ENCODE data around the gene MAS1. TPM values are rescaled to one million over a fixed set of nuclear protein-coding genes. Genes with fewer than 3 reads are reported as not detected.
A peak's percentile ranks its signal among the peaks of the same experiment; 100 is the strongest.

The MAS1 gene
- total and polyA plus RNA-seq, 2 experiments from 2014 or later: not detected

GRCh38 chr6:159908535-159908934, 17.7 kb downstream of the MAS1 start:
- in situ Hi-C loops (cut with MboI): no loop called here
- Histone ChIP-seq H3K79me2 (ENCODE audit: insufficient read depth) (no peaks in the 10 kb centered on the region), H4K20me1 (ENCODE audit: insufficient read depth) (no peaks in the 10 kb centered on the region), H3K4me2 (ENCODE audit: unreplicated experiment) (no peak overlapping the region), H3K9me2 (ENCODE audit: insufficient read depth) (no peaks in the 10 kb centered on the region), H3K9me3 (ENCODE audit: low read depth) (no peaks in the 10 kb centered on the region), H3K4me3 (no peak overlapping the region), H2AFZ (no peak overlapping the region), H3K9ac (no peak overlapping the region), H3K4me1 (ENCODE audit: insufficient read depth) (no peaks in the 10 kb centered on the region), H3K27me3 (replicated peaks; ENCODE audit: insufficient read depth) (peaks cover 22% of the 10 kb centered on the region), H3K36me3 (ENCODE audit: low read depth) (no peaks in the 10 kb centered on the region), H3K27ac (no peak overlapping the region), H3F3A (ENCODE audit: insufficient read depth) (no peaks in the 10 kb centered on the region)
- peak; percentile 17 for DNase-seq
- TF ChIP-seq EZH2phosphoT487 (IDR thresholded peaks at IDR 0.05; ENCODE audit: insufficient read depth, low read depth): no peak
- no peak for TF ChIP-seq EZH2 (IDR thresholded peaks at IDR 0.05; ENCODE audit: insufficient read depth, poor library complexity, severe bottlenecking)
- 70 to 74% methylated on average over 4 of the region's 4 CpGs for WGBS, 2 experiments (ENCODE audit: low coverage in 1 of 2, low lambda C conversion rate in 2 of 2, missing lambda C conversion rate in 2 of 2)

- no peaks in the 10 kb centered on the region for H3K9me2 ChIP-seq (ENCODE audit: insufficient read depth)
- H3K79me2 ChIP-seq (ENCODE audit: insufficient read depth): no peaks in the 10 kb centered on the region
- no peaks in the 10 kb centered on the region for H3K9me3 ChIP-seq (ENCODE audit: low read depth)
- TF ChIP-seq EZH2 (IDR thresholded peaks at IDR 0.05; ENCODE audit: insufficient read depth, poor library complexity, severe bottlenecking) (no peak), EZH2phosphoT487 (IDR thresholded peaks at IDR 0.05; ENCODE audit: insufficient read depth, low read depth) (no peak)
- peaks cover 19% of the 10 kb centered on the region for H3K27me3 ChIP-seq (replicated peaks; ENCODE audit: insufficient read depth)
- no peaks in the 10 kb centered on the region for H3K36me3 ChIP-seq (ENCODE audit: low read depth)
- no peak overlapping the region for H2AFZ ChIP-seq
- no peak overlapping the region for H3K27ac ChIP-seq
- no peaks in the 10 kb centered on the region for H3K4me1 ChIP-seq (ENCODE audit: insufficient read depth)
- H4K20me1 ChIP-seq (ENCODE audit: insufficient read depth): no peaks in the 10 kb centered on the region
- no peak overlapping the region for H3K4me3 ChIP-seq
- no peak for DNase-seq
- WGBS, 2 experiments (ENCODE audit: low coverage in 1 of 2, low lambda C conversion rate in 2 of 2, missing lambda C conversion rate in 2 of 2): 58 to 69% methylated on average over 4 of the region's 4 CpGs
- H3K4me2 ChIP-seq (ENCODE audit: unreplicated experiment): no peak overlapping the region
- no peak overlapping the region for H3K9ac ChIP-seq
- in situ Hi-C loops (cut with MboI): no loop called here
- H3F3A ChIP-seq (ENCODE audit: insufficient read depth): no peaks in the 10 kb centered on the region
These were observed 18.2 kb downstream of the MAS1 start for GRCh38 chr6:159908979-159909378.

- Histone ChIP-seq H3K9ac (no peak overlapping the region), H3K4me1 (ENCODE audit: insufficient read depth) (no peaks in the 10 kb centered on the region), H3K79me2 (ENCODE audit: insufficient read depth) (no peaks in the 10 kb centered on the region), H3K4me2 (ENCODE audit: unreplicated experiment) (no peak overlapping the region), H3K27me3 (replicated peaks; ENCODE audit: insufficient read depth) (peaks cover 21% of the 10 kb centered on the region), H3K9me3 (ENCODE audit: low read depth) (no peaks in the 10 kb centered on the region), H3K9me2 (ENCODE audit: insufficient read depth) (no peaks in the 10 kb centered on the region), H4K20me1 (ENCODE audit: insufficient read depth) (no peaks in the 10 kb centered on the region), H3K4me3 (no peak overlapping the region), H2AFZ (no peak overlapping the region), H3K36me3 (ENCODE audit: low read depth) (no peaks in the 10 kb centered on the region), H3F3A (ENCODE audit: insufficient read depth) (no peaks in the 10 kb centered on the region), H3K27ac (no peak overlapping the region)
- TF ChIP-seq EZH2phosphoT487 (IDR thresholded peaks at IDR 0.05; ENCODE audit: insufficient read depth, low read depth) (no peak), EZH2 (IDR thresholded peaks at IDR 0.05; ENCODE audit: insufficient read depth, poor library complexity, severe bottlenecking) (no peak)
- WGBS, 2 experiments (ENCODE audit: low coverage in 1 of 2, low lambda C conversion rate in 2 of 2, missing lambda C conversion rate in 2 of 2): 56 to 66% methylated on average over 5 of the region's 5 CpGs
- in situ Hi-C loops (cut with MboI): no loop called here
- no peak for DNase-seq
These were observed 19.6 kb downstream of the MAS1 start for GRCh38 chr6:159910342-159910741.

GRCh38 chr6:159913375-159913774, 22.6 kb downstream of the MAS1 start:
- Histone ChIP-seq H3K4me1 (ENCODE audit: insufficient read depth) (no peaks in the 10 kb centered on the region), H4K20me1 (ENCODE audit: insufficient read depth) (no peaks in the 10 kb centered on the region), H3K27ac (no peak overlapping the region), H3K4me2 (ENCODE audit: unreplicated experiment) (no peak overlapping the region), H3K9ac (no peak overlapping the region), H3K36me3 (ENCODE audit: low read depth) (no peaks in the 10 kb centered on the region), H2AFZ (no peak overlapping the region), H3K27me3 (replicated peaks; ENCODE audit: insufficient read depth) (peaks cover 15% of the 10 kb centered on the region), H3K9me2 (ENCODE audit: insufficient read depth) (no peaks in the 10 kb centered on the region), H3K79me2 (ENCODE audit: insufficient read depth) (no peaks in the 10 kb centered on the region), H3K4me3 (no peak overlapping the region), H3F3A (ENCODE audit: insufficient read depth) (no peaks in the 10 kb centered on the region), H3K9me3 (ENCODE audit: low read depth) (no peaks in the 10 kb centered on the region)
- DNase-seq: no peak
- in situ Hi-C loops (cut with MboI): no loop called here
- no peak for TF ChIP-seq EZH2 (IDR thresholded peaks at IDR 0.05; ENCODE audit: insufficient read depth, poor library complexity, severe bottlenecking)
- TF ChIP-seq EZH2phosphoT487 (IDR thresholded peaks at IDR 0.05; ENCODE audit: insufficient read depth, low read depth): no peak
- WGBS, 2 experiments (ENCODE audit: low coverage in 1 of 2, low lambda C conversion rate in 2 of 2, missing lambda C conversion rate in 2 of 2): 40 to 53% methylated on average over 2 of the region's 2 CpGs

Measured in GM23248 (cell line).